Measurements from ENCODE around the gene ANKRD17. TPM values are rescaled to one million over a fixed set of nuclear protein-coding genes. Genes with fewer than 3 reads are reported as not detected.
A peak's percentile ranks its signal among the peaks of the same experiment; 100 is the strongest.

The ANKRD17 gene
- total and polyA plus RNA-seq, 9 of the 15 experiments (the other 6 are each of a cell fraction or from before 2014, with no cell fraction given) = 25.5 to 86.9 (median 52.2) TPM

GRCh38 chr4:73258686-73259570, at the start of gene ANKRD17 (continued):
- no peak for TF ChIP-seq ZNF561 (CRISPR knock-in tag; conservative IDR thresholded peaks at IDR 0.05)
- TF ChIP-seq, protein P1, sequence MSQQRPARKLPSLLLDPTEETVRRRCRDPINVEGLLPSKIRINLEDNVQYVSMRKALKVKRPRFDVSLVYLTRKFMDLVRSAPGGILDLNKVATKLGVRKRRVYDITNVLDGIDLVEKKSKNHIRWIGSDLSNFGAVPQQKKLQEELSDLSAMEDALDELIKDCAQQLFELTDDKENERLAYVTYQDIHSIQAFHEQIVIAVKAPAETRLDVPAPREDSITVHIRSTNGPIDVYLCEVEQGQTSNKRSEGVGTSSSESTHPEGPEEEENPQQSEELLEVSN (IDR thresholded peaks at IDR 0.05; ENCODE audit: borderline replicate concordance in 1 of 2, extremely low read depth in 1 of 2, insufficient read depth in 1 of 2, insufficient read length in 1 of 2, low read depth in 1 of 2, low read length in 1 of 2, poor library complexity in 1 of 2, severe bottlenecking in 1 of 2) = peak; percentile 46 to 58
- TF ChIP-seq POLR2G (IDR thresholded peaks at IDR 0.05; ENCODE audit: low read depth, low read length) = peak; percentile 93
- TF ChIP-seq KDM2B (CRISPR knock-in tag; IDR thresholded peaks at IDR 0.05) = no peak
- TF ChIP-seq ZFP36 (IDR thresholded peaks at IDR 0.05; ENCODE audit: low read depth, low read length, partially characterized antibody) = no peak
- TF ChIP-seq KLF13 (tag; IDR thresholded peaks at IDR 0.05; ENCODE audit: borderline replicate concordance, low read depth) = no peak
- peak; percentile 76; the same call in 1 of the 2 replicates for TF ChIP-seq TFAP4 (CRISPR knock-in tag; IDR thresholded peaks at IDR 0.05; ENCODE audit: borderline replicate concordance)
- TF ChIP-seq TAF1 (IDR thresholded peaks at IDR 0.05; ENCODE audit: control insufficient read depth, extremely low read depth, insufficient read depth, low read length, severe bottlenecking) = peak; percentile 94
- no peak for TF ChIP-seq STAT5B (CRISPR knock-in tag; IDR thresholded peaks at IDR 0.05)
- no peak for TF ChIP-seq RBM15 (IDR thresholded peaks at IDR 0.05; ENCODE audit: insufficient read depth, low read length)
- TF ChIP-seq, protein P2, sequence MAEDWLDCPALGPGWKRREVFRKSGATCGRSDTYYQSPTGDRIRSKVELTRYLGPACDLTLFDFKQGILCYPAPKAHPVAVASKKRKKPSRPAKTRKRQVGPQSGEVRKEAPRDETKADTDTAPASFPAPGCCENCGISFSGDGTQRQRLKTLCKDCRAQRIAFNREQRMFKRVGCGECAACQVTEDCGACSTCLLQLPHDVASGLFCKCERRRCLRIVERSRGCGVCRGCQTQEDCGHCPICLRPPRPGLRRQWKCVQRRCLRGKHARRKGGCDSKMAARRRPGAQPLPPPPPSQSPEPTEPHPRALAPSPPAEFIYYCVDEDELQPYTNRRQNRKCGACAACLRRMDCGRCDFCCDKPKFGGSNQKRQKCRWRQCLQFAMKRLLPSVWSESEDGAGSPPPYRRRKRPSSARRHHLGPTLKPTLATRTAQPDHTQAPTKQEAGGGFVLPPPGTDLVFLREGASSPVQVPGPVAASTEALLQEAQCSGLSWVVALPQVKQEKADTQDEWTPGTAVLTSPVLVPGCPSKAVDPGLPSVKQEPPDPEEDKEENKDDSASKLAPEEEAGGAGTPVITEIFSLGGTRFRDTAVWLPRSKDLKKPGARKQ (CRISPR knock-in tag; IDR thresholded peaks at IDR 0.05) = no peak
- no peak for TF ChIP-seq CEBPB (tag; IDR thresholded peaks at IDR 0.05)
- no peak for TF ChIP-seq ZNF589 (CRISPR knock-in tag; IDR thresholded peaks at IDR 0.05; ENCODE audit: low read depth)
- no peak for TF ChIP-seq MTA2 (IDR thresholded peaks at IDR 0.05; ENCODE audit: low read depth)
- peak; percentile 60; the same call in 1 of the 2 replicates for TF ChIP-seq TCF7 (IDR thresholded peaks at IDR 0.05; ENCODE audit: borderline replicate concordance)
- peak; percentile 53; the same call in 1 of the 2 replicates for TF ChIP-seq RNF2 (IDR thresholded peaks at IDR 0.05)
- 0 out of 2 replicates have a peak, but pooled peaks have one; percentile 68 for TF ChIP-seq CAMTA2 (CRISPR knock-in tag; conservative IDR thresholded peaks at IDR 0.05)
- TF ChIP-seq PKNOX1 (IDR thresholded peaks at IDR 0.05) = no peak
- no peak for TF ChIP-seq MCM5 (IDR thresholded peaks at IDR 0.05; ENCODE audit: low read depth)
- TF ChIP-seq EHMT2 (IDR thresholded peaks at IDR 0.05) = no peak
- TF ChIP-seq, protein P3, sequence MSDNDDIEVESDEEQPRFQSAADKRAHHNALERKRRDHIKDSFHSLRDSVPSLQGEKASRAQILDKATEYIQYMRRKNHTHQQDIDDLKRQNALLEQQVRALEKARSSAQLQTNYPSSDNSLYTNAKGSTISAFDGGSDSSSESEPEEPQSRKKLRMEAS (CRISPR knock-in tag; IDR thresholded peaks at IDR 0.05) = peak; percentile 75; the same call in 1 of the 2 replicates
- TF ChIP-seq MECOM (CRISPR knock-in tag; IDR thresholded peaks at IDR 0.05) = no peak
- TF ChIP-seq NBN (IDR thresholded peaks at IDR 0.05; ENCODE audit: low read depth) = peak; percentile 85
